Panc1 (cell line): Measurements from ENCODE around the gene NUDT16L1.

ENCODE experiments used
- POLR2AphosphoS5 ChIP-seq: IDR thresholded peaks from 2 replicates; pipeline ENCODE4 v1.6.1; 2012; ENCODE audit warnings: mild to moderate bottlenecking, low read depth, low read length, moderate library complexity
- SIN3A ChIP-seq: IDR thresholded peaks from 2 replicates; pipeline ENCODE4 v1.6.1; 2012; ENCODE audit warnings: low read depth, mild to moderate bottlenecking, low read length, moderate library complexity, borderline replicate concordance; ENCODE audit not compliant: insufficient read depth
- TF ChIP-seq, protein P1 (sequence below): fragments of 450-650 bp; IDR thresholded peaks from 2 replicates; pipeline ENCODE4 v1.5.1; 2017; ENCODE audit warnings: mild to moderate bottlenecking

DNA sequence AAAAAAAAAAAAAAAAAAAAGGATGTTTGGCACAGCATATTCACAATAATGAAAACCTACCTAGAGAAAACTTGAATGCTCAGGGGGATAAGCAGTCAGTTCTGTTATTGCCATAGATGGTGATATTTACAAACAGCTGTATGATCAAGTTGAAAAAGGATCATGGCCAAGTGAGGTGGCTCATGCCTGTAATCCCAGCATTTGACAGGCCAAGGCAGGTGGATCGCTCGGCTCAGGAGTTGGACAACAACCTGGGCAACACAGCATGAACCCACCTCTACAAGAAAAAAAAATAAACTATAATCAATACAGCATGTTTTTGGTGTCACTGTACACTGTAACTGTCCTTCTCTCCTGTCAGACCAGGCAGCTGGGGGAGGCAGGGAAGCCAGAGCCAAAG lies 21.6 kb downstream of the NUDT16L1 start:
- TF ChIP-seq, protein P1, sequence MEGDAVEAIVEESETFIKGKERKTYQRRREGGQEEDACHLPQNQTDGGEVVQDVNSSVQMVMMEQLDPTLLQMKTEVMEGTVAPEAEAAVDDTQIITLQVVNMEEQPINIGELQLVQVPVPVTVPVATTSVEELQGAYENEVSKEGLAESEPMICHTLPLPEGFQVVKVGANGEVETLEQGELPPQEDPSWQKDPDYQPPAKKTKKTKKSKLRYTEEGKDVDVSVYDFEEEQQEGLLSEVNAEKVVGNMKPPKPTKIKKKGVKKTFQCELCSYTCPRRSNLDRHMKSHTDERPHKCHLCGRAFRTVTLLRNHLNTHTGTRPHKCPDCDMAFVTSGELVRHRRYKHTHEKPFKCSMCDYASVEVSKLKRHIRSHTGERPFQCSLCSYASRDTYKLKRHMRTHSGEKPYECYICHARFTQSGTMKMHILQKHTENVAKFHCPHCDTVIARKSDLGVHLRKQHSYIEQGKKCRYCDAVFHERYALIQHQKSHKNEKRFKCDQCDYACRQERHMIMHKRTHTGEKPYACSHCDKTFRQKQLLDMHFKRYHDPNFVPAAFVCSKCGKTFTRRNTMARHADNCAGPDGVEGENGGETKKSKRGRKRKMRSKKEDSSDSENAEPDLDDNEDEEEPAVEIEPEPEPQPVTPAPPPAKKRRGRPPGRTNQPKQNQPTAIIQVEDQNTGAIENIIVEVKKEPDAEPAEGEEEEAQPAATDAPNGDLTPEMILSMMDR, result no peak
- TF ChIP-seq POLR2AphosphoS5, result no peak
- TF ChIP-seq SIN3A, result no peak
